Measurements from ENCODE around the gene GAB1. TPM values are rescaled to one million over a fixed set of nuclear protein-coding genes. Genes with fewer than 3 reads are reported as not detected.

Gene GAB1
- total and polyA plus RNA-seq, 2 donors (not counting 1 experiment from before 2014, with no cell fraction given) = 4.7 to 10.8 TPM

- TF ChIP-seq CTCF (IDR thresholded peaks at IDR 0.05) (no peak), EZH2 (IDR thresholded peaks at IDR 0.05; ENCODE audit: borderline replicate concordance, insufficient read depth, low read depth, low read length, poor library complexity, severe bottlenecking) (no peak)
- Histone ChIP-seq H3K36me3 (replicated peaks in 1 of 2; ENCODE audit: control extremely low read depth in 1 of 2, control insufficient read depth in 1 of 2, extremely low read depth in 1 of 2, insufficient read depth in 2 of 2, low read length in 1 of 2) (no peaks in the 10 kb centered on the region), H3K9ac (ENCODE audit: low read length) (no peak overlapping the region), H3K4me2 (replicated peaks; ENCODE audit: low read depth, low read length, poor library complexity, severe bottlenecking) (no peak overlapping the region), H4K20me1 (ENCODE audit: control insufficient read depth, insufficient read depth, low read length, poor library complexity, severe bottlenecking) (no peaks in the 10 kb centered on the region), H3K79me2 (ENCODE audit: control insufficient read depth, insufficient read depth, low read length) (no peaks in the 10 kb centered on the region), H3K27me3 (replicated peaks in 1 of 4; ENCODE audit: control extremely low read depth in 1 of 4, control insufficient read depth in 3 of 4, insufficient read depth in 4 of 4, low read length in 3 of 4) (no peaks in the 10 kb centered on the region), H2AFZ (ENCODE audit: insufficient read depth, low read depth, low read length, poor library complexity, severe bottlenecking) (no peak overlapping the region), H3K9me3 (ENCODE audit: control extremely low read depth in 1 of 3, control insufficient read depth in 2 of 3, insufficient read depth in 1 of 3, low read length in 2 of 3) (no peaks in the 10 kb centered on the region), H3K4me3 (ENCODE audit: control extremely low read depth in 1 of 5, extremely low read depth in 1 of 5, insufficient read depth in 1 of 5, low read depth in 2 of 5, low read length in 4 of 5) (no peak overlapping the region), H3K27ac (ENCODE audit: low read length in 2 of 2) (no peak overlapping the region), H3K4me1 (ENCODE audit: control insufficient read depth in 2 of 2, insufficient read depth in 2 of 2, low read length in 2 of 2) (no peaks in the 10 kb centered on the region)
- POLR2A ChIA-PET = no interaction called here
- ATAC-seq (ENCODE audit: low read depth) (no peak), DNase-seq (no peak)
- H3K4me1 Mint-ChIP-seq = no peaks in the 10 kb centered on the region
- peaks cover 10% of the 10 kb centered on the region for H3K27me3 Mint-ChIP-seq
- CTCF ChIA-PET = no interaction called here
- WGBS (ENCODE audit: insufficient coverage) = 83% methylated on average over 2 of the region's 3 CpGs
- no peak overlapping the region for H3K4me3 Mint-ChIP-seq
- H3K27ac Mint-ChIP-seq = no peak overlapping the region
- intact Hi-C loops (cut with micrococcal nuclease) = no loop called here
- no peaks in the 10 kb centered on the region for H3K9me3 Mint-ChIP-seq (ENCODE audit: insufficient read depth)
Observed at GRCh38 chr4:143481361-143481760, 144.7 kb downstream of the GAB1 start.

- Histone ChIP-seq H3K9me3 (ENCODE audit: control extremely low read depth in 1 of 3, control insufficient read depth in 2 of 3, insufficient read depth in 1 of 3, low read length in 2 of 3) (no peaks in the 10 kb centered on the region), H3K4me3 (ENCODE audit: control extremely low read depth in 1 of 5, extremely low read depth in 1 of 5, insufficient read depth in 1 of 5, low read depth in 2 of 5, low read length in 4 of 5) (no peak overlapping the region), H3K9ac (ENCODE audit: low read length) (no peak overlapping the region), H2AFZ (ENCODE audit: insufficient read depth, low read depth, low read length, poor library complexity, severe bottlenecking) (no peak overlapping the region), H3K4me1 (ENCODE audit: control insufficient read depth in 2 of 2, insufficient read depth in 2 of 2, low read length in 2 of 2) (no peaks in the 10 kb centered on the region), H3K4me2 (replicated peaks; ENCODE audit: low read depth, low read length, poor library complexity, severe bottlenecking) (no peak overlapping the region), H3K27me3 (replicated peaks in 1 of 4; ENCODE audit: control extremely low read depth in 1 of 4, control insufficient read depth in 3 of 4, insufficient read depth in 4 of 4, low read length in 3 of 4) (no peaks in the 10 kb centered on the region), H3K79me2 (ENCODE audit: control insufficient read depth, insufficient read depth, low read length) (no peaks in the 10 kb centered on the region), H3K36me3 (replicated peaks in 1 of 2; ENCODE audit: control extremely low read depth in 1 of 2, control insufficient read depth in 1 of 2, extremely low read depth in 1 of 2, insufficient read depth in 2 of 2, low read length in 1 of 2) (no peaks in the 10 kb centered on the region), H3K27ac (ENCODE audit: low read length in 2 of 2) (no peak overlapping the region), H4K20me1 (ENCODE audit: control insufficient read depth, insufficient read depth, low read length, poor library complexity, severe bottlenecking) (no peaks in the 10 kb centered on the region)
- H3K4me3 Mint-ChIP-seq = no peak overlapping the region
- no peak overlapping the region for H3K27ac Mint-ChIP-seq
- intact Hi-C loops (cut with micrococcal nuclease) = loop anchor here (1.0 to 2.0 kb wide), 3 partner anchors 84 to 280 kb away; no protein-coding TSS in a partner anchor
- ChIA-PET POLR2A (no interaction called here), CTCF (interaction anchor here (1.6 to 2.7 kb wide), 2 partner anchors 106 to 146 kb away, joined by 6 to 22 read pairs; partner anchors contain the start of gene GAB1)
- peaks cover 10% of the 10 kb centered on the region for H3K27me3 Mint-ChIP-seq
- H3K9me3 Mint-ChIP-seq (ENCODE audit: insufficient read depth) = no peaks in the 10 kb centered on the region
- ATAC-seq (ENCODE audit: low read depth) (no peak), DNase-seq (peak; percentile 60)
- no CpG with 5 or more reads among the region's 1 CpG for WGBS (ENCODE audit: insufficient coverage)
- TF ChIP-seq EZH2 (IDR thresholded peaks at IDR 0.05; ENCODE audit: borderline replicate concordance, insufficient read depth, low read depth, low read length, poor library complexity, severe bottlenecking) (no peak), CTCF (IDR thresholded peaks at IDR 0.05) (peak; percentile 78)
- no peaks in the 10 kb centered on the region for H3K4me1 Mint-ChIP-seq
Observed at GRCh38 chr4:143482840-143483239, 146.2 kb downstream of the GAB1 start.
